PC-9 (cell line): Measurements from ENCODE around the gene ANO2.

Experiments used
- CTCF ChIP-seq: fragments of 200-600 bp; sonication (generic); conservative IDR thresholded peaks from 2 replicates; pipeline ENCODE4 v1.6.1; 2017; ENCODE audit warnings: mixed run types, antibody characterized with exemption, mild to moderate bottlenecking, moderate library complexity
- EZH2 ChIP-seq: fragments of 200-600 bp; sonication (generic); IDR thresholded peaks from 2 replicates; pipeline ENCODE4 v1.8.0; 2017; ENCODE audit warnings: antibody characterized with exemption, low read depth

- TF ChIP-seq CTCF (no peak), EZH2 (no peak)
Measured at GRCh38 chr12:5807514-5808219, 137.4 kb downstream of the ANO2 start.
